OCI-LY7 (cell line): ENCODE results near the gene VCX3B.

ENCODE experiments used
- CTCF ChIP-seq: fragments of 200-600 bp; sonication (generic); conservative IDR thresholded peaks from 2 replicates; pipeline ENCODE4 v1.5.1; 2014; ENCODE audit warnings: mild to moderate bottlenecking, antibody characterized with exemption, low read length, moderate library complexity, mixed read lengths
- EZH2phosphoT487 ChIP-seq: fragments of 200-600 bp; sonication (generic); IDR thresholded peaks from 2 replicates; pipeline ENCODE4 v1.6.1; 2018; ENCODE audit warnings: low read depth, borderline replicate concordance, mild to moderate bottlenecking, mixed run types, antibody characterized with exemption, low read length, moderate library complexity, mixed read lengths

GRCh38 chrX:8484360-8484949 is 19.8 kb downstream of the VCX3B start:
- TF ChIP-seq CTCF (no peak), EZH2phosphoT487 (no peak)
